ENCODE measurements around the gene PPP2R3B.
"Not testable (repeated sequence)": the region's sequence is repeated elsewhere in the genome, so short reads cannot be mapped to it uniquely, and the experiment has no call there.

The PPP2R3B gene

GRCh38 chrX:400258-400657 is 13.6 kb upstream of the PPP2R3B start:
- Histone ChIP-seq H3K27ac (ENCODE audit: low read length) (no peak overlapping the region), H3K36me3 (ENCODE audit: control insufficient read depth in 1 of 2, insufficient read depth in 2 of 2, low read length in 2 of 2) (no peaks in the 10 kb centered on the region), H3K27me3 (ENCODE audit: low read depth, low read length) (no peaks in the 10 kb centered on the region), H3K4me1 (ENCODE audit: control insufficient read depth in 1 of 2, insufficient read depth in 2 of 2, low read length in 2 of 2) (no peaks in the 10 kb centered on the region), H3K4me3 (ENCODE audit: low read depth in 1 of 2, low read length in 2 of 2) (no peak overlapping the region), H3K9me3 (ENCODE audit: control insufficient read depth in 1 of 2, low read length in 2 of 2) (no peaks in the 10 kb centered on the region)

GRCh38 chrX:397575-397974 is 10.9 kb upstream of the PPP2R3B start:
- Histone ChIP-seq H3K9me3 (ENCODE audit: control insufficient read depth in 1 of 2, low read length in 2 of 2) (peaks cover 0 to 2% of the 10 kb centered on the region in 2 donors), H3K4me1 (ENCODE audit: control insufficient read depth in 1 of 2, insufficient read depth in 2 of 2, low read length in 2 of 2) (no peaks in the 10 kb centered on the region), H3K27me3 (ENCODE audit: low read depth, low read length) (no peaks in the 10 kb centered on the region), H3K4me3 (ENCODE audit: low read depth in 1 of 2, low read length in 2 of 2) (no peak overlapping the region), H3K36me3 (ENCODE audit: control insufficient read depth in 1 of 2, insufficient read depth in 2 of 2, low read length in 2 of 2) (no peaks in the 10 kb centered on the region), H3K27ac (ENCODE audit: low read length) (no peak overlapping the region)

GRCh38 chrX:394830-395229 is 8.1 kb upstream of the PPP2R3B start:
- Histone ChIP-seq H3K4me1 (ENCODE audit: control insufficient read depth in 1 of 2, insufficient read depth in 2 of 2, low read length in 2 of 2) (no peaks in the 10 kb centered on the region), H3K27ac (ENCODE audit: low read length) (no peak overlapping the region), H3K36me3 (ENCODE audit: control insufficient read depth in 1 of 2, insufficient read depth in 2 of 2, low read length in 2 of 2) (no peaks in the 10 kb centered on the region), H3K9me3 (ENCODE audit: control insufficient read depth in 1 of 2, low read length in 2 of 2) (peaks cover 0 to 2% of the 10 kb centered on the region in 2 donors), H3K27me3 (ENCODE audit: low read depth, low read length) (no peaks in the 10 kb centered on the region), H3K4me3 (ENCODE audit: low read depth in 1 of 2, low read length in 2 of 2) (no peak overlapping the region)

GRCh38 chrX:392575-392846 is 5.8 kb upstream of the PPP2R3B start:
- no peaks in the 10 kb centered on the region for H3K36me3 ChIP-seq (ENCODE audit: control insufficient read depth in 1 of 2, insufficient read depth in 2 of 2, low read length in 2 of 2)
- no peaks in the 10 kb centered on the region for H3K4me1 ChIP-seq (ENCODE audit: control insufficient read depth in 1 of 2, insufficient read depth in 2 of 2, low read length in 2 of 2)
- no peak overlapping the region for H3K4me3 ChIP-seq (ENCODE audit: low read depth in 1 of 2, low read length in 2 of 2)
- H3K27me3 ChIP-seq (ENCODE audit: low read depth, low read length): no peaks in the 10 kb centered on the region
- H3K9me3 ChIP-seq (ENCODE audit: control insufficient read depth in 1 of 2, low read length in 2 of 2): peaks cover 0 to 2% of the 10 kb centered on the region in 2 donors
- no peak overlapping the region for H3K27ac ChIP-seq (ENCODE audit: low read length)

GRCh38 chrX:391717-392574 is 5.2 kb upstream of the PPP2R3B start:
- Histone ChIP-seq H3K4me1 (ENCODE audit: control insufficient read depth in 1 of 2, insufficient read depth in 2 of 2, low read length in 2 of 2) (no peaks in the 10 kb centered on the region), H3K27ac (ENCODE audit: low read length) (no peak overlapping the region), H3K27me3 (ENCODE audit: low read depth, low read length) (no peaks in the 10 kb centered on the region), H3K4me3 (ENCODE audit: low read depth in 1 of 2, low read length in 2 of 2) (no peak overlapping the region), H3K9me3 (ENCODE audit: control insufficient read depth in 1 of 2, low read length in 2 of 2) (peaks cover 0 to 2% of the 10 kb centered on the region in 2 donors), H3K36me3 (ENCODE audit: control insufficient read depth in 1 of 2, insufficient read depth in 2 of 2, low read length in 2 of 2) (peaks cover 0 to 1% of the 10 kb centered on the region in 2 donors)

GRCh38 chrX:390459-390858 is 3.8 kb upstream of the PPP2R3B start:
- Histone ChIP-seq H3K4me3 (ENCODE audit: low read depth in 1 of 2, low read length in 2 of 2) (no peak overlapping the region), H3K4me1 (ENCODE audit: control insufficient read depth in 1 of 2, insufficient read depth in 2 of 2, low read length in 2 of 2) (peaks cover 0 to 3% of the 10 kb centered on the region in 2 donors), H3K9me3 (ENCODE audit: control insufficient read depth in 1 of 2, low read length in 2 of 2) (peaks cover 0 to 2% of the 10 kb centered on the region in 2 donors), H3K36me3 (ENCODE audit: control insufficient read depth in 1 of 2, insufficient read depth in 2 of 2, low read length in 2 of 2) (peaks cover 0 to 4% of the 10 kb centered on the region in 2 donors), H3K27me3 (ENCODE audit: low read depth, low read length) (no peaks in the 10 kb centered on the region), H3K27ac (ENCODE audit: low read length) (no peak overlapping the region)

GRCh38 chrX:389021-389441 is 2.3 kb upstream of the PPP2R3B start:
- no peaks in the 10 kb centered on the region for H3K9me3 ChIP-seq (ENCODE audit: control insufficient read depth in 1 of 2, low read length in 2 of 2)
- H3K4me1 ChIP-seq (ENCODE audit: control insufficient read depth in 1 of 2, insufficient read depth in 2 of 2, low read length in 2 of 2): peaks cover 0 to 3% of the 10 kb centered on the region in 2 donors
- no peaks in the 10 kb centered on the region for H3K27me3 ChIP-seq (ENCODE audit: low read depth, low read length)
- H3K36me3 ChIP-seq (ENCODE audit: control insufficient read depth in 1 of 2, insufficient read depth in 2 of 2, low read length in 2 of 2): peaks cover 0 to 4% of the 10 kb centered on the region in 2 donors
- no peak overlapping the region for H3K4me3 ChIP-seq (ENCODE audit: low read depth in 1 of 2, low read length in 2 of 2)
- no peak overlapping the region for H3K27ac ChIP-seq (ENCODE audit: low read length)

GRCh38 chrX:387729-388128 is 1.0 kb upstream of the PPP2R3B start:
- peak overlapping the region; percentile 84 to 89 for H3K4me3 ChIP-seq (ENCODE audit: low read depth in 1 of 2, low read length in 2 of 2)
- H3K36me3 ChIP-seq (ENCODE audit: control insufficient read depth in 1 of 2, insufficient read depth in 2 of 2, low read length in 2 of 2): peaks cover 0 to 4% of the 10 kb centered on the region in 2 donors
- no peaks in the 10 kb centered on the region for H3K27me3 ChIP-seq (ENCODE audit: low read depth, low read length)
- H3K27ac ChIP-seq (ENCODE audit: low read length): peak overlapping the region; percentile 83
- no peaks in the 10 kb centered on the region for H3K9me3 ChIP-seq (ENCODE audit: control insufficient read depth in 1 of 2, low read length in 2 of 2)
- peaks cover 0 to 3% of the 10 kb centered on the region in 2 donors for H3K4me1 ChIP-seq (ENCODE audit: control insufficient read depth in 1 of 2, insufficient read depth in 2 of 2, low read length in 2 of 2)

- H3K4me1 ChIP-seq (ENCODE audit: control insufficient read depth in 1 of 2, insufficient read depth in 2 of 2, low read length in 2 of 2): peaks cover 0 to 3% of the 10 kb centered on the region in 2 donors
- peak overlapping the region; percentile 21 to 89 for H3K4me3 ChIP-seq (ENCODE audit: low read depth in 1 of 2, low read length in 2 of 2)
- no peaks in the 10 kb centered on the region for H3K9me3 ChIP-seq (ENCODE audit: control insufficient read depth in 1 of 2, low read length in 2 of 2)
- peaks cover 0 to 4% of the 10 kb centered on the region in 2 donors for H3K36me3 ChIP-seq (ENCODE audit: control insufficient read depth in 1 of 2, insufficient read depth in 2 of 2, low read length in 2 of 2)
- H3K27me3 ChIP-seq (ENCODE audit: low read depth, low read length): no peaks in the 10 kb centered on the region
- H3K27ac ChIP-seq (ENCODE audit: low read length): no peak overlapping the region
These were observed 404 bp downstream of the PPP2R3B start for GRCh38 chrX:386239-386767.

GRCh38 chrX:385736-386135 is 971 bp downstream of the PPP2R3B start:
- not testable (repeated sequence) for H3K36me3 ChIP-seq (ENCODE audit: control insufficient read depth in 1 of 2, insufficient read depth in 2 of 2, low read length in 2 of 2); H3K27me3 ChIP-seq (ENCODE audit: low read depth, low read length); H3K9me3 ChIP-seq (ENCODE audit: control insufficient read depth in 1 of 2, low read length in 2 of 2); H3K27ac ChIP-seq (ENCODE audit: low read length); H3K4me1 ChIP-seq (ENCODE audit: control insufficient read depth in 1 of 2, insufficient read depth in 2 of 2, low read length in 2 of 2)
- peak overlapping the region in 1 of 2 donors; percentile 89 for H3K4me3 ChIP-seq (ENCODE audit: low read depth in 1 of 2, low read length in 2 of 2)

- Histone ChIP-seq H3K27ac (ENCODE audit: low read length) (no peak overlapping the region), H3K4me1 (ENCODE audit: control insufficient read depth in 1 of 2, insufficient read depth in 2 of 2, low read length in 2 of 2) (peaks cover 0 to 3% of the 10 kb centered on the region in 2 donors), H3K36me3 (ENCODE audit: control insufficient read depth in 1 of 2, insufficient read depth in 2 of 2, low read length in 2 of 2) (peaks cover 0 to 4% of the 10 kb centered on the region in 2 donors), H3K4me3 (ENCODE audit: low read depth in 1 of 2, low read length in 2 of 2) (no peak overlapping the region), H3K9me3 (ENCODE audit: control insufficient read depth in 1 of 2, low read length in 2 of 2) (no peaks in the 10 kb centered on the region), H3K27me3 (ENCODE audit: low read depth, low read length) (no peaks in the 10 kb centered on the region)
These were observed 1.8 kb downstream of the PPP2R3B start for GRCh38 chrX:384861-385260.
